ENCODE data around the gene JAG1.

The JAG1 gene

DNA sequence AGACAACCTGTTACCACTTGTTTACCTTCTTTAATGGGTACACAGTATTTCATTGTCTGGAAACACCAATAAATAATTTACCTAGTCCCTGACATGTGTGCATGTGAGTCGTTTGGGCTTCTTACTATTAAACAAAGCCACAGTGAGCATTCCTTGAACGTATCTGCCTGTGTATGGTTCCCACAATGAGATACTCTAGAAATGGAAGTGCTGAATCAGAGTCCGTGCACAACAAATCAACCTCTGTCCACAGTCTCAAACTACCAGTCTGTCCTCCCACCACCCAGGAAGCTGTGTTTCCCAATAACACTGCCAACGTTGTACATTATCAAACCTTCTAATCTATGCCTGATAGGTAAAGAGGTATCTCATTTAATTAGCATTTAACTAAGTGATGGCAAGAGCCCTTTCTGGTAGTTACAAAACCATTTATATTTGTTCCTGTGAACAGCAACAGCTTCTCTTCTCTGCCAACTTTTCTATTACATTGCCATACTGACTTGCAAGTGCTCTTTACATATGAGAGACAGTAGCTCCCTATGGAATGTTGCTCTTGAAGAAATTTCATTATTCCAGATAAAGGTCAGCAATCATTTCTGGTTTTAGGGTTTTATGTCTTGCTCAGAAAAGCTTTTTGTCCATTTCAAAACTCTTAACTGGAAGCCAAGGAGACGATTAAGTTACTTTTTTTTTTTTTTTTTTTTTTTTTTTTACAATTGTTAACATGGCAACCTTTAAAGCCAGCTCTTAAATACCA is 14.7 kb downstream of the JAG1 start:
- ATAC-seq (ENCODE audit: insufficient read depth, low read depth), result no peak
- no peak overlapping the region for H3K27ac ChIP-seq (ENCODE audit: low read length)
- H3K4me3 ChIP-seq (ENCODE audit: low read depth in 1 of 2, low read length in 2 of 2), result no peak overlapping the region
- no peak overlapping the region for H3K4me2 ChIP-seq (ENCODE audit: insufficient read depth, low read length)
- H3K9ac ChIP-seq (ENCODE audit: low read depth, low read length), result no peak overlapping the region
- H3K4me1 ChIP-seq (ENCODE audit: insufficient read depth, low read length), result no peaks in the 10 kb centered on the region
- H3K27me3 ChIP-seq (ENCODE audit: insufficient read depth, low read length, poor library complexity), result no peaks in the 10 kb centered on the region
- no peak for DNase-seq
- no peaks in the 10 kb centered on the region for H3K9me3 ChIP-seq (ENCODE audit: insufficient read depth, low read length, severe bottlenecking)
- TF ChIP-seq EZH2 (IDR thresholded peaks at IDR 0.05; ENCODE audit: borderline replicate concordance, low read depth, low read length, severe bottlenecking), result no peak
- TF ChIP-seq, protein P1, sequence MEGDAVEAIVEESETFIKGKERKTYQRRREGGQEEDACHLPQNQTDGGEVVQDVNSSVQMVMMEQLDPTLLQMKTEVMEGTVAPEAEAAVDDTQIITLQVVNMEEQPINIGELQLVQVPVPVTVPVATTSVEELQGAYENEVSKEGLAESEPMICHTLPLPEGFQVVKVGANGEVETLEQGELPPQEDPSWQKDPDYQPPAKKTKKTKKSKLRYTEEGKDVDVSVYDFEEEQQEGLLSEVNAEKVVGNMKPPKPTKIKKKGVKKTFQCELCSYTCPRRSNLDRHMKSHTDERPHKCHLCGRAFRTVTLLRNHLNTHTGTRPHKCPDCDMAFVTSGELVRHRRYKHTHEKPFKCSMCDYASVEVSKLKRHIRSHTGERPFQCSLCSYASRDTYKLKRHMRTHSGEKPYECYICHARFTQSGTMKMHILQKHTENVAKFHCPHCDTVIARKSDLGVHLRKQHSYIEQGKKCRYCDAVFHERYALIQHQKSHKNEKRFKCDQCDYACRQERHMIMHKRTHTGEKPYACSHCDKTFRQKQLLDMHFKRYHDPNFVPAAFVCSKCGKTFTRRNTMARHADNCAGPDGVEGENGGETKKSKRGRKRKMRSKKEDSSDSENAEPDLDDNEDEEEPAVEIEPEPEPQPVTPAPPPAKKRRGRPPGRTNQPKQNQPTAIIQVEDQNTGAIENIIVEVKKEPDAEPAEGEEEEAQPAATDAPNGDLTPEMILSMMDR (IDR thresholded peaks at IDR 0.05; ENCODE audit: borderline replicate concordance, extremely low read depth, low read length, poor library complexity, severe bottlenecking), result no peak
- H2AFZ ChIP-seq (ENCODE audit: low read depth, low read length), result no peak overlapping the region
- H4K20me1 ChIP-seq (ENCODE audit: insufficient read depth, low read length), result no peaks in the 10 kb centered on the region
- no peaks in the 10 kb centered on the region for H3K36me3 ChIP-seq (ENCODE audit: insufficient read depth, low read length)
- H3K79me2 ChIP-seq (ENCODE audit: insufficient read depth, low read length), result no peaks in the 10 kb centered on the region

DNA sequence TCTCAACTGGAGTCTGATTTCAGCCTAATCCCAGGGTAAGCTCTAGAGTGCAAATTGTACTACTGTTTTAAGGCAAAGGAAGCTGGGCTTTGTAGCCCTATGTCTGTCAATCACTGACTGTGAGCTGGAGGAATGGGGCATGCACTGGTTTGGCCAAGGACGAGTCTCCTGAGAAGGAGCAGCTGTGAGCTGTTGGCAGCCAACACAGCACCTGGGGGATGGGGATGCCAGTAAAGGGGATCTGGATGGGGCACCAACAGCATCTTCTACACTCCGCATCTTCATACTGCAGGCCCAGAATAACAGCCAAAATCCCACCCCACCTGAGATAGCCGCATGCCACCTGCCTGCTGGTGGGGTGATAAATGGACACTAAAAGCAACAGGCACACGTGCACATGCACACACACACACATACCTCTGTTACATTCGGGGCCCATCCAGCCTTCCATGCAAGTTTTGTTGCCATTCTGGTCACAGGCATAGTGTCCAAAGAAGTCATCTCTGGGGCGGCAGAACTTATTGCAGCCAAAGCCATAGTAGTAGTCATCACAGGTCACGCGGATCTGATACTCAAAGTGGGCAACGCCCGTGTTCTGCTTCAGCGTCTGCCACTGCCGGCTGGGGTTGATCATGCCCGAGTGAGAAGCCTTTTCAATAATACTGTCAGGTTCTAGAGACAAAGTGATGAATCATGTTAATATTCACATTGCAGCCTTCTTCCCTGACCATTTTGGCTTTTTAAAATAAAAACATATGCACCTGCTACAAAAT is 15.6 kb downstream of the JAG1 start:
- H3K4me2 ChIP-seq (ENCODE audit: insufficient read depth, low read length), result no peak overlapping the region
- no peaks in the 10 kb centered on the region for H3K4me1 ChIP-seq (ENCODE audit: insufficient read depth, low read length)
- H3K27ac ChIP-seq (ENCODE audit: low read length), result no peak overlapping the region
- no peaks in the 10 kb centered on the region for H4K20me1 ChIP-seq (ENCODE audit: insufficient read depth, low read length)
- H2AFZ ChIP-seq (ENCODE audit: low read depth, low read length), result no peak overlapping the region
- H3K36me3 ChIP-seq (ENCODE audit: insufficient read depth, low read length), result no peaks in the 10 kb centered on the region
- TF ChIP-seq EZH2 (IDR thresholded peaks at IDR 0.05; ENCODE audit: borderline replicate concordance, low read depth, low read length, severe bottlenecking), result no peak
- TF ChIP-seq, protein P1 (IDR thresholded peaks at IDR 0.05; ENCODE audit: borderline replicate concordance, extremely low read depth, low read length, poor library complexity, severe bottlenecking), result no peak
- H3K79me2 ChIP-seq (ENCODE audit: insufficient read depth, low read length), result no peaks in the 10 kb centered on the region
- no peaks in the 10 kb centered on the region for H3K27me3 ChIP-seq (ENCODE audit: insufficient read depth, low read length, poor library complexity)
- H3K9ac ChIP-seq (ENCODE audit: low read depth, low read length), result no peak overlapping the region
- no peak for ATAC-seq (ENCODE audit: insufficient read depth, low read depth)
- no peaks in the 10 kb centered on the region for H3K9me3 ChIP-seq (ENCODE audit: insufficient read depth, low read length, severe bottlenecking)
- H3K4me3 ChIP-seq (ENCODE audit: low read depth in 1 of 2, low read length in 2 of 2), result no peak overlapping the region
- DNase-seq, result no peak

DNA sequence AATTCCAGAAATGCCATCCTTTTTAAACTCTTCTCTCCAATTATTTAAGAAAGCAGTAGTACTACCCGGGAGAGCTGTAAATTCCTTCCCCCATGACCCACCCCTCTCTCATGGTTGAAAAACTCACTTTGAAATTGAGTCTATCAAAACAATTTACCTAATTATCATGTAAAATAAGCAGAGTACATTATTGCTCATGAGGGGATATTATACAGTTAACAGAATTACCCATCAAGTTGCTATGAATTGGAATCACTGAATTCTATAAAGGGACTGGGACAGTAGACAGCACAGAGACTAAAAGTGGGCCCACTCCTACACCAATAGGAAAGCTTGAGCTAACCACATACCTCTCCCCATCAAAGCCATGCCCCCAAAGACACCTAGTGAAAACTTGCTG is 16.3 kb downstream of the JAG1 start:
- Histone ChIP-seq H3K9ac (ENCODE audit: low read depth, low read length) (no peak overlapping the region), H3K27ac (ENCODE audit: low read length) (no peak overlapping the region), H3K9me3 (ENCODE audit: insufficient read depth, low read length, severe bottlenecking) (no peaks in the 10 kb centered on the region), H3K27me3 (ENCODE audit: insufficient read depth, low read length, poor library complexity) (no peaks in the 10 kb centered on the region), H4K20me1 (ENCODE audit: insufficient read depth, low read length) (no peaks in the 10 kb centered on the region), H3K4me1 (ENCODE audit: insufficient read depth, low read length) (no peaks in the 10 kb centered on the region), H3K4me3 (ENCODE audit: low read depth in 1 of 2, low read length in 2 of 2) (no peak overlapping the region), H3K79me2 (ENCODE audit: insufficient read depth, low read length) (no peaks in the 10 kb centered on the region), H3K36me3 (ENCODE audit: insufficient read depth, low read length) (no peaks in the 10 kb centered on the region), H2AFZ (ENCODE audit: low read depth, low read length) (no peak overlapping the region), H3K4me2 (ENCODE audit: insufficient read depth, low read length) (no peak overlapping the region)
- no peak for ATAC-seq (ENCODE audit: insufficient read depth, low read depth)
- TF ChIP-seq EZH2 (IDR thresholded peaks at IDR 0.05; ENCODE audit: borderline replicate concordance, low read depth, low read length, severe bottlenecking), result no peak
- TF ChIP-seq, protein P1 (IDR thresholded peaks at IDR 0.05; ENCODE audit: borderline replicate concordance, extremely low read depth, low read length, poor library complexity, severe bottlenecking), result no peak
- no peak for DNase-seq
